Activated T-cell treated with anti-CD3 and anti-CD28 coated beads, Interleukin-2, amount 50 U/mL, for 4 hours (primary cell): ENCODE results near the gene HECTD4. TPM values are rescaled to one million over a fixed set of nuclear protein-coding genes. Genes with fewer than 3 reads are reported as not detected.

Source experiments
- ATAC-seq, 2 donors: fragments of 200-7000 bp; cut with Tn5 transposase; one replicate each; pipeline ENCODE4 v1.10.0; 2021
- DNase-seq: peaks from one replicate; pipeline ENCODE4 v3.0.0-alpha.2; 2020
- H3K27me3 Mint-ChIP-seq: one replicate; pipeline ENCODE4 v1.8.0; 2021; ENCODE audit warnings: low read depth, mixed read lengths
- H3K36me3 Mint-ChIP-seq: one replicate; pipeline ENCODE4 v1.8.0; 2022; ENCODE audit warnings: mixed read lengths; ENCODE audit not compliant: insufficient read depth
- H3K4me1 Mint-ChIP-seq: one replicate; pipeline ENCODE4 v1.8.0; 2021; ENCODE audit warnings: low read depth, mixed read lengths
- H3K4me3 Mint-ChIP-seq: one replicate; pipeline ENCODE4 v1.8.0; 2021; ENCODE audit warnings: mild to moderate bottlenecking, moderate library complexity, mixed read lengths
- H3K9me3 Mint-ChIP-seq: one replicate; pipeline ENCODE4 v1.8.0; 2021; ENCODE audit warnings: mixed read lengths
- total RNA-seq, 3 donors: library from RNA; stranded (reverse); gene quantifications; one replicate each; pipeline ENCODE4 v1.2.1, GENCODE V29; 2021

The HECTD4 gene, protein sequence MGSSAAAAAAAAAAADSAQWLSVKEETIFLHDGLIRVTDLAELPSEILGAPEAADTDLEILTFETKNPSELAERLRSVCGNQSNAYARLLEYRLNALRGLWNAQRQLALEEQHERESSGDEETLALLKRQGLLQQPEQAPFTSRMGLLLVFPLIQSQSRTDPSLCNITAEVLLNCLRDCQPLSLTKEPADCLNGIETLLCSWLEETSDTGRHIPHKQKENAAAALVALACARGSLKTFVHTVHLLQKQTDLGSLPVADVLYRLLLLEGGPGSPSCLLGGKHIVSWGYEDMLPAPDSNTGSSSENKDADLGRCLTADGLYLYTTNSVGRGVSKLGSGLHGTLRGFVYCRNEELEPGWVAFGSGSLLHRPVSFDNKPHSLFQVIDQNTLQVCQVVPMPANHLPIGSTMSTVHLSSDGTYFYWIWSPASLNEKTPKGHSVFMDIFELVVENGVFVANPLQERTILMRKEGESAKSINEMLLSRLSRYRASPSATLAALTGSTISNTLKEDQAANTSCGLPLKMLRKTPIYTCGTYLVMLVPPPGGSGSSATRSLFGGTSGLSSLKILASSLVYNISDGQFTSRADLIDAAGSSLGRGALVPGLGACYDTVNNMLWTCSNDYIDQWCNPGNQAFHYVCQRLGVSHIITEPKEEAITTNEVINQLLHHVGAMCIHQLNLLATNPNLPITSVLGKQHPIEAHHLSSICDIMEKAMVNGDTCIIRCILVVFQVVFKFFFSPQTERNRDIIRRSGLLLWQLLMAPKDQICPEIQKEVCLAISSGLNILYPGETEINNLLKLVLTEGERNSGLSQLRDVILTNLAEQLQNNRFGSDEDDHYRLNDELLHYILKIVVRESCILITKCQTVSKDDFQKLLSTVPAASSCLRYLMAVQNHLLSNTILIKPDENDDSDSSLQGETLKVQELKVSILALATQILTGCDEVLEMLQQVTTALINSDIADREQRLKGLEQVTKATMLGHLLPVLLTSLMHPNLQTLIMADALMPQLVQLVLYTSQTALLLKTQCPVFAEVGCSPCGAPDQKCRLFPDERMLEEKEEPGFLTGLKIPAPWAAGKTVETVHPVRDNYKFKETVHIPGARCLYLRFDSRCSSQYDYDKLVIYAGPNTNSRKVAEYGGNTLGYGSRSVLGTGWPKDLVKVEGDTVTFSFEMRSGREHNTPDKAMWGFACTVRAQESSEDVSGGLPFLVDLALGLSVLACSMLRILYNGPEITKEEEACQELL (N-terminal part only)
- total RNA-seq = 10 to 100 TPM; 17.4 to 22.4 (median 19.0) TPM

- H3K4me3 Mint-ChIP-seq = peak within 1 kb of the TSS; percentile 96
- peaks cover 31% of the 10 kb centered on the region for H3K4me1 Mint-ChIP-seq
- H3K36me3 Mint-ChIP-seq = no peaks in the 10 kb centered on the region
- DNase-seq (peak; percentile 90), ATAC-seq (peak; percentile 97 to 98)
- no peaks in the 10 kb centered on the region for H3K27me3 Mint-ChIP-seq
- H3K9me3 Mint-ChIP-seq = no peaks in the 10 kb centered on the region
Observed at GRCh38 chr12:112381883-112382796, at the start of gene HECTD4. Gene HECTD4 (minus strand): TSS chr12:112382431. CDS start chr12:112382128, 303 bp downstream.

DNA sequence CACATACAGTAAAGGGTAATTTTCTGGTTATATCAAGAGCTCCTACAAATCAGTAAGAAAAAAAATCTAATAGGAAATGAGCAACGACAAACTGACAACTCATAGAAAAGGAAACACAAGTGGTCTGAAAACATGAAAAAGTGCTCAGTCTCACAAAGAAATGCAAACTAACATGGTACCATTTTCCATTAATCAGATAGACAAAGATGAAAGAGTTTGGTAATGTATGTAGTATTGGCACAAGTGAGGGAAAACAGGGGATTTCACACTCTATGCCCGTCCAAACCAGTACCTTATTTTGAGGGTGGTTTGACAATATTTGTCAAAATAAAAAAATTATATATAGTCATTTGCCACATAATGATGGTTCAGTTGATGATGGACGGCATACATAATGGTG lies 49.7 kb upstream of the HECTD4 start:
- H3K9me3 Mint-ChIP-seq = no peaks in the 10 kb centered on the region
- H3K4me3 Mint-ChIP-seq = no peak overlapping the region
- ATAC-seq (peak; percentile 23 to 46), DNase-seq (no peak)
- no peaks in the 10 kb centered on the region for H3K27me3 Mint-ChIP-seq
- peaks cover 15% of the 10 kb centered on the region for H3K36me3 Mint-ChIP-seq
- H3K4me1 Mint-ChIP-seq = peaks cover 29% of the 10 kb centered on the region

DNA sequence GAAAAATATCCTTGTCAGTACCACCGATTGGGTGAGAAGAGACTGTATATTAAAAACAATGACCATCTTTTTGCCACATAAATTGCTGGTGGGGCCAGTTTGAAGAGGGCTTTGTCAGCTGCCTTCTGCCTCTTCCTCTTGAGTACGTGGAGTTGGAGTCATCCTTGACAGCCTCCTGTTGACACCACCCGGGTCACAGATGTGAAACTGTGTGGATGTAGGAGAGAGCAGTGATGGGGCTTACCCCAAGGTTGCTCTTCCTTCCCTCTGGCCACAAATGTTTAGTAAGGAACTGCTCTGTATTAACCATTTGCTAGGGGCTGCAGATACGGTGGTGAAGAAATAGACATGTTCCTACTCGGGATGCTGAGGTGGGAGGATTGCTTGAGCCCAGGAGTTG lies 48.7 kb upstream of the HECTD4 start:
- Mint-ChIP-seq H3K36me3 (peaks cover 15% of the 10 kb centered on the region), H3K27me3 (no peaks in the 10 kb centered on the region), H3K4me1 (peaks cover 26% of the 10 kb centered on the region), H3K9me3 (no peaks in the 10 kb centered on the region), H3K4me3 (no peak overlapping the region)
- ATAC-seq (peak in 1 of 2 donors; percentile 50), DNase-seq (no peak)

GRCh38 chr12:112427760-112428159 lies 45.5 kb upstream of the HECTD4 start:
- peaks cover 40% of the 10 kb centered on the region for H3K4me1 Mint-ChIP-seq
- no peaks in the 10 kb centered on the region for H3K27me3 Mint-ChIP-seq
- ATAC-seq (no peak), DNase-seq (no peak)
- H3K4me3 Mint-ChIP-seq = no peak overlapping the region
- H3K9me3 Mint-ChIP-seq = no peaks in the 10 kb centered on the region
- peaks cover 17% of the 10 kb centered on the region for H3K36me3 Mint-ChIP-seq

- Mint-ChIP-seq H3K36me3 (peaks cover 15% of the 10 kb centered on the region), H3K4me1 (peaks cover 44% of the 10 kb centered on the region), H3K9me3 (no peaks in the 10 kb centered on the region), H3K27me3 (no peaks in the 10 kb centered on the region), H3K4me3 (no peak overlapping the region)
- no peak for DNase-seq
- ATAC-seq = no peak
Observed at GRCh38 chr12:112425582-112426382, 43.6 kb upstream of the HECTD4 start.

GRCh38 chr12:112424126-112424525 lies 41.9 kb upstream of the HECTD4 start:
- Mint-ChIP-seq H3K27me3 (no peaks in the 10 kb centered on the region), H3K9me3 (no peaks in the 10 kb centered on the region), H3K36me3 (peaks cover 17% of the 10 kb centered on the region), H3K4me1 (peaks cover 54% of the 10 kb centered on the region), H3K4me3 (no peak overlapping the region)
- DNase-seq = no peak
- ATAC-seq = no peak

DNA sequence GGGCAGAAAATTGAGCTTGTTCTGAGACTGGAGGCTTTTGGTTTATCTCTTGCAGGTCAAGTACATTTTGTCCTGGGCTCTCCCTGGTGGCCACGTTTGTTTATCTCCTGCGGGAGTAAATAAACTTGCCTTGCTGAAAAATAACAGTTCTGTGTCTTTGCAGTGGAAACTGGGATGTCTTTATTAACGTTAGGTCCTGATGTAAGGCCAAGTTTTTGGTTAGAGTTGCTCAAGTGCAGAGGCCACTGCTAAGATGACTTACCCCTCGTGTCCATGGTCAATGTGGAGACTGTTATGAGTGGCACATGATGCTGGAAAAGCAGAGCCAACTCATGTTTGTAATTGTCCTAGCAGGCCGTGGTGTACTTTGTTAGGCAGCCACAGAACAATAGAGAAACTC lies 40.3 kb upstream of the HECTD4 start:
- DNase-seq (no peak), ATAC-seq (no peak)
- Mint-ChIP-seq H3K4me1 (peaks cover 49% of the 10 kb centered on the region), H3K9me3 (no peaks in the 10 kb centered on the region), H3K36me3 (peaks cover 10% of the 10 kb centered on the region), H3K27me3 (no peaks in the 10 kb centered on the region), H3K4me3 (no peak overlapping the region)

DNA sequence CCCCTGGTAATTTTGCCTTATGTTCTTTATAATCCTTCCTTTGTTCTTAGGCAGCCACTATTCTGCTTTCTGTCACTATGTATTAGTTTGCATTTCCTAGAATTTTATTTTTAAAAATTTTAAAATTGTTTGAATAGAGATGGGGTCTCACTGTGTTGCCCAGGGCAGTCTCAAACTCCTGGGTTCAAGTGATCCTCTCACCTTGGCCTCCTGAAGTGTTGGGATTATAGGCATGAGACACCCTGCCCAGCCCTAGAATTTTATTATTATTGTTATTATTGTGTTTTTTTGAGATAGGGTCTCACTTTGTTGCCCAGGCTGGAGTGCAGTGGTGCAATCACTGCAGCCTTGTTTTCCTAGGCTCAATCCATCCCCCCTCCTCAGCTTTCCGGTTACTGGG lies 39.1 kb upstream of the HECTD4 start:
- Mint-ChIP-seq H3K27me3 (no peaks in the 10 kb centered on the region), H3K4me3 (peak overlapping the region; percentile 26), H3K4me1 (peaks cover 50% of the 10 kb centered on the region), H3K9me3 (no peaks in the 10 kb centered on the region), H3K36me3 (peaks cover 10% of the 10 kb centered on the region)
- ATAC-seq = no peak
- DNase-seq = no peak

DNA sequence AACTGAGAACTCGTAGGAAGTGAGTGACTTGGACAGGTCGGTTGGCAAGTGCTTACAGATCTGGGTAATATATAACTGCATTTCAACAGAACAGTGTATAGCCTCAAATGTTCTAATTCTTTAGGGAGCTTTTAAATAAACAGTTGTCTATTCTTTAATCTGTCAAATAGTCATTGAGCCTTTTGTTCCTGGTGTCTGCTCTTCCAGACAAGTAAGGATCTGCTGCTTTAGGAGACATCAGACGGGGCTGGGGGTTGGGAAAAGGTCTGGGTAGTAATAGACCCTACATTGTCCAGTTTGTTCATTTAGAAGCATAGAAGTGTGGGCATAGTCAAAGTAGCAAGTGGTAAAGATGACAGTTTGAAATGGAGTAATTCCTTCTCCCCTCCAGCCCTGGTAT lies 38.5 kb upstream of the HECTD4 start:
- no peak for ATAC-seq
- DNase-seq = no peak
- peak overlapping the region; percentile 97 for H3K4me3 Mint-ChIP-seq
- H3K27me3 Mint-ChIP-seq = no peaks in the 10 kb centered on the region
- H3K36me3 Mint-ChIP-seq = peaks cover 10% of the 10 kb centered on the region
- no peaks in the 10 kb centered on the region for H3K9me3 Mint-ChIP-seq
- H3K4me1 Mint-ChIP-seq = peaks cover 49% of the 10 kb centered on the region

DNA sequence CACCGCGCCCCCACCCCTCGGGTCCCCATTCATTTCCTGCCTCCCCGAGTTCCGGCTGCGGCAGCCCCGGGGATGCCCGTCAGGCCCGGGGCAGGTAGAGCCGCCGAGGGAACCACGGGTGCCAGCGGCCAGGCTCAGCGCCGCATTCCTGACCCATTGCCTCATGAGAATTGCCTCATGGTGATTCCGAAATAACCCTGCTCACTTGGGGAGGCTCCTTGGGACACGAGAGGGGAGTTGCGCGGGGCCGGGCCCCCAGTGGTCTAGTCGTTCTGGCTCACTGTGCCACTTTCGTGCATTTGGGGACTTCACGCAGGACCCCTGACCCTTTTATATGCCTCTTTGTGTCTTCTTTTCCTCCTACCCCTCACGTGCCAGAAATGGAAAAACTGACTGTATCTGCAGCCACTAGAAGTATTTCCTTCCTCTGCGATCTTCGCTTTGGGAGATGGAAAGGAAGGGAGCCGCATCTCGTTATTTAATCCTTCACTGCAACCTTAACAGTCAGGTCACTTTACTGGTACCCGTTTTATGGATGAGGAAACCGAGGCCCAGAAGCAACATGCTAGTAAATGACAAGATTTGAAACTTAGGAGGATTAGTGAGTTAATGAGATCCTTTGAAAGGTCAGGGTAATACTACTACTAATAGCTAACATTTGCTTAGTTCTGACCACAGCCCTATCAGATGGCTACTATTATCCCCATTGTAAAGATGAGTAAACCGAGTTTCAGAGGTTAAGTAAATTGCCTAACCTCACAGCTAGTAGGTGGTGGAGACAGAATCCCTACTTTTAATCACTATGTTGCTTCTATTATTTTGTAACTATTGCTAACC lies 37.3 kb upstream of the HECTD4 start:
- DNase-seq (peak; percentile 20), ATAC-seq (peak; percentile 61 to 69)
- H3K9me3 Mint-ChIP-seq = no peaks in the 10 kb centered on the region
- H3K4me1 Mint-ChIP-seq = peaks cover 47% of the 10 kb centered on the region
- H3K4me3 Mint-ChIP-seq = peak overlapping the region; percentile 97
- H3K36me3 Mint-ChIP-seq = peaks cover 10% of the 10 kb centered on the region
- no peaks in the 10 kb centered on the region for H3K27me3 Mint-ChIP-seq

DNA sequence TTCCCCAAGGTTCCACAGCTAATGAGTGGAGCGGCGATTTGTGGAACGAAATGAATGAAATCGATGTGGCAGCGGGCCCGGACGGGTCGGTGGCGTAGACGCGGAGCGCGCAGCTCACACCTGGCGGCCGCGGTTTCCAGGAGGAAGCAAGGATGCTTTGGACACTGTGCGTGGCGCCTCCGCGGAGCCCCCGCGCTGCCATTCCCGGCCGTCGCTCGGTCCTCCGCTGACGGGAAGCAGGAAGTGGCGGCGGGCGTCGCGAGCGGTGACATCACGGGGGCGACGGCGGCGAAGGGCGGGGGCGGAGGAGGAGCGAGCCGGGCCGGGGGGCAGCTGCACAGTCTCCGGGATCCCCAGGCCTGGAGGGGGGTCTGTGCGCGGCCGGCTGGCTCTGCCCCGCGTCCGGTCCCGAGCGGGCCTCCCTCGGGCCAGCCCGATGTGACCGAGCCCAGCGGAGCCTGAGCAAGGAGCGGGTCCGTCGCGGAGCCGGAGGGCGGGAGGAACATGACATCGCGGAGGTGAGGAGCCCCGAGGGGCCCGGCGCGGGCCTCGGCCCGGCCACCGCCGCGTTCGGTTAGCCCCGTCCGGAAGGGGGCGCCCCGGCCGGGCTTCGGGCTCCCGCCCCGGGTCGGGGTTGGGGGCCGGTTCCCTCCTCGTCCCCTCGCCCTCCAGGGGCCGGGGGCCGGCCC lies 36.5 kb upstream of the HECTD4 start, which contains the start of gene PTPN11:
PTPN11 (plus strand) TSS at position 340 of the 689 bp plus-strand sequence; CDS start at position 505, 165 bp downstream.
- peak; percentile 87 to 90 for ATAC-seq

GRCh38 chr12:112418273-112418607 lies 36.0 kb upstream of the HECTD4 start:
- Mint-ChIP-seq H3K36me3 (peaks cover 10% of the 10 kb centered on the region), H3K27me3 (no peaks in the 10 kb centered on the region), H3K4me3 (peak overlapping the region; percentile 97), H3K4me1 (peaks cover 39% of the 10 kb centered on the region), H3K9me3 (no peaks in the 10 kb centered on the region)
- ATAC-seq = no peak
- no peak for DNase-seq

More for the DNA sequence above, 36.5 kb upstream of the HECTD4 start, which contains the start of gene PTPN11:
- peaks cover 10% of the 10 kb centered on the region for H3K36me3 Mint-ChIP-seq
- H3K4me1 Mint-ChIP-seq = peaks cover 40% of the 10 kb centered on the region
- no peaks in the 10 kb centered on the region for H3K9me3 Mint-ChIP-seq
- peak; percentile 89 for DNase-seq
- no peaks in the 10 kb centered on the region for H3K27me3 Mint-ChIP-seq
- peak within 1 kb of the TSS; percentile 97 for H3K4me3 Mint-ChIP-seq
